GM12872 (cell line): ENCODE measurements around the gene RIPOR2.

Source experiments
- TF ChIP-seq, protein P1 (sequence below): IDR thresholded peaks from 3 replicates; pipeline ENCODE4 v1.5.1; 2011; ENCODE audit warnings: low read depth, mild to moderate bottlenecking, low read length, moderate library complexity; ENCODE audit not compliant: insufficient read depth

The RIPOR2 gene

DNA sequence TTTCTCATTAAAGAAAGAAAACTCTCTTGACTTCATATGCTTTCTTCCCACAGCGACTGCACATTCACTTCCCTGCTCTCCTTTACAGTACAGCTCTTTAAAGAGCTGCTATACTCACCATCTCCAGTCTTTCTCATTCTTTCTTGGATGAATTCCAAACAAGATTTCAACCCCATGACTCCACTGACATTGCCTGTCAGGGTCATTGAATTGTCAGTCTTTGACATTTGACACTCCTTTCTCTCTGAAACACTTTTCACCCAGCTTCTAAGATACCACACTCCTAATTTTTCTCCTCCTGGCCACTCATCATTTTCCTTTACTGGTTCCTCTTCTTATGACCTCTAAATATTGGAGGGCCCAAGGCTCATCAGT, 136.2 kb downstream of the RIPOR2 start:
- TF ChIP-seq, protein P1, sequence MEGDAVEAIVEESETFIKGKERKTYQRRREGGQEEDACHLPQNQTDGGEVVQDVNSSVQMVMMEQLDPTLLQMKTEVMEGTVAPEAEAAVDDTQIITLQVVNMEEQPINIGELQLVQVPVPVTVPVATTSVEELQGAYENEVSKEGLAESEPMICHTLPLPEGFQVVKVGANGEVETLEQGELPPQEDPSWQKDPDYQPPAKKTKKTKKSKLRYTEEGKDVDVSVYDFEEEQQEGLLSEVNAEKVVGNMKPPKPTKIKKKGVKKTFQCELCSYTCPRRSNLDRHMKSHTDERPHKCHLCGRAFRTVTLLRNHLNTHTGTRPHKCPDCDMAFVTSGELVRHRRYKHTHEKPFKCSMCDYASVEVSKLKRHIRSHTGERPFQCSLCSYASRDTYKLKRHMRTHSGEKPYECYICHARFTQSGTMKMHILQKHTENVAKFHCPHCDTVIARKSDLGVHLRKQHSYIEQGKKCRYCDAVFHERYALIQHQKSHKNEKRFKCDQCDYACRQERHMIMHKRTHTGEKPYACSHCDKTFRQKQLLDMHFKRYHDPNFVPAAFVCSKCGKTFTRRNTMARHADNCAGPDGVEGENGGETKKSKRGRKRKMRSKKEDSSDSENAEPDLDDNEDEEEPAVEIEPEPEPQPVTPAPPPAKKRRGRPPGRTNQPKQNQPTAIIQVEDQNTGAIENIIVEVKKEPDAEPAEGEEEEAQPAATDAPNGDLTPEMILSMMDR: no peak

DNA sequence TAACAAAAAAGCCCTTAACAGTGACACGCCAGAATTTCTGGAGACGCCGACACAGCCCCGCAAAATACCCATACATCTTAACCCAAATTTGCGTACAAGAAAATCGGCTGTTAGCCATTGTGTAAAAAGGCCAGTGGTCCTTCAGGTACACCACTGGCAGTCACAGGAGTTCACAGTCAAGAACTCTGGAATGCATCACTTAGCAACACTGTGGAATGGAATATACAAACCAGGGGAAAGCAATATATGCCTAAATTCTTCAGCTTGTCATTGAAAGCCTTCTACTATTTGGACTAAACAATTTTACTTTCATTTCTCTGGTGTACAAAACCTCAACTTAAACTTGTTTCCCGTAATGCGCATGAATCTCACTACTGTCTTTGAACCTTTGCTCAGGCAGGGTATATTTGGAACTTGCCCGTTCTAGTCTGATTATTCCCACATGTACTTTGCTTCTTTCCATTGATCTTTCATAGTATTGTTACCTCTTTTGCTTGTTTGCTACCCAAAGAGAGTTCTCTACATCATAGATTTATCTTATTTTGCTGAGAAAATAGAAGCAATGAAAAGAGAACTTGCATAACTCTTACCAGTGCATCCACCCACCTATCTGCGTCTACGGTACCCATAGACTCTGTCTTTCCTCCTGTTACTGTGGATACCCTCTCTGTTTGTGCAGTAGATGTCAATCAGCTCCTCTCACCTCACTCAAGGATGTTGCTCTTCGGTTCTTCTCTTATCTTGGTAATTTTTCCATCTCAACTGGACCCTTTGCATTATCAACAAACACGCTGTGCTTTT, 136.8 kb downstream of the RIPOR2 start, which contains the start of gene ARMH2:
Gene ARMH2, minus strand, starts transcription at position 178 of the 801 bp plus-strand sequence. Its CDS starts 60 bp downstream, at position 118.
- TF ChIP-seq, protein P1: no peak

DNA sequence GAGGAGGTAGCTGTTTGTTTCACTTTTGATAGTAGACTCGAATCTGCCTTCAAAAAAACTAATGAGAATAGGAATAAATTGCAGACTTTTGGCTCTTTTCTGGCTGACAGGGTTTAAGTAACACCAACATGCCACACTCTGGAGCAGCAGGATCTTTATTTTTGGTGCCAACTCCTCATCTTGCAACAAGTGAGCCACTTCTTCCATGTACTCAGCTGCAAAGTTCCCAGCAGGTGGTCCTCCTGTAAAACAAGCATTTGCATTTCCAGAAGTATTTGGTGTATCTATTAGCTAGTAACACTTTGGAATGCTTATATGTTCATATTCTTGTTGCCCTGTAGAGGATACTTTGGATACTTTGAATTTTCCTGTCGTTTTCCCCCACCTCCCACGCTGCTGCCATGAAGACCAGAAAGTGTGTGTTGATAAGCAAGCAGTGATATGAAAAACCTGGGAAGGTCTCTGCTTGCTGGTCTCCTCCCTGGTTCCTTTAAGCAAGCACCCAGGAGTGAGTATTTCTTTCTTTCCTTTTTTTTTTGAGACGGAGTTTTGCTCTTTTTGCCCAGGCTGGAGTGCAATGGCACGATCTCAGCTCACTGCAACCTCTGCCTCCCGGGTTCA, 138.1 kb downstream of the RIPOR2 start:
- TF ChIP-seq, protein P1: no peak

DNA sequence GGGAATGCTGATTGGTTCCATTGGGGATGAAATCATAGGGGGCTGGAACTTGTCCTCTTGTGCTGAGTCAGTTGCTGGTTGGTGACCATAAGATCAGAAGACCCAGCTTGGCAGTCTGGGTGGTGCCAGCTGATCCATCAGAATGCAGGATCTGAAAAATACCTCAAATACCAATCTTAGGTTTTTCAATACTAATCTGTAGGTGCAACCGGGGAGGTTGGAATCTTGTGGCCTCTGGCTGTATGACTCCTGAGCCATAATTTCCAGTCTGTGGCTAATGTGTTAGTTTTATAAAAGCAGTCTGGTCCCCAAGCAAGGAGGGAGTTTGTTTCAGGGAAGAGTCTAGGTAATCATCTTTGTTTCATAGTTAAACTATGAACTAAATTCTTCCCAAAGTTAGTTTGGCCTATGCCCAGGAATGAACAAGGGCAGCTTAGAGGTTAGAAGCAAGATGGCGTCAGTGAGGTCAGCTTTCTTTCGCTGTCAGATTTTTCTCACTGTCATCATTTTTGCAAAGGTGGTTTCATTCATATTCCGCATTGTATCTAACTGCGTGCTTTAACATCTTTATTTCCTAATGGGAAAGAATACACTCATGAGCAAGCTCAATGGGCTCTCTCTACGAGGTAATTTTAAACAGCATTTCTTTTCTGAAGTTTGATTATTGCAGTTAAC, 139.0 kb downstream of the RIPOR2 start:
- TF ChIP-seq, protein P1: no peak

DNA sequence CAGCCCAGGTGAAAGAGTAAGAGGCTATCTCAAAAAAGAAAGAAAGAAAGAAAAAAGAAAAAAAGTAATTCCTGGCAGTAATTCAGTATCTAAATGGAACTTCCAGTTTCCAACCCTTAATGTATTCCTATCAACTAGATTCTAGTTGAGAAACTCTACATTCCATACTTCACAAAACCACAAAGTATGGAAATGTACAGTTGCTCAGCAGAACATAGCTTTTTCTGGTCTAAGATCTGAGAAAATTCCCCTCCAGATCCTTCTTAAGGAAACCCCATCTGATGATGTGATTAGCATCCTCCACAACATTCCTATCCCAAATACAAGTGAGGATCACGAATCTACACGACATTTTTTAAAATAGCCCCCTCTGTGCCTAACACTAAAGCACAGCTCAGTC, 140.7 kb downstream of the RIPOR2 start:
- TF ChIP-seq, protein P1: no peak

DNA sequence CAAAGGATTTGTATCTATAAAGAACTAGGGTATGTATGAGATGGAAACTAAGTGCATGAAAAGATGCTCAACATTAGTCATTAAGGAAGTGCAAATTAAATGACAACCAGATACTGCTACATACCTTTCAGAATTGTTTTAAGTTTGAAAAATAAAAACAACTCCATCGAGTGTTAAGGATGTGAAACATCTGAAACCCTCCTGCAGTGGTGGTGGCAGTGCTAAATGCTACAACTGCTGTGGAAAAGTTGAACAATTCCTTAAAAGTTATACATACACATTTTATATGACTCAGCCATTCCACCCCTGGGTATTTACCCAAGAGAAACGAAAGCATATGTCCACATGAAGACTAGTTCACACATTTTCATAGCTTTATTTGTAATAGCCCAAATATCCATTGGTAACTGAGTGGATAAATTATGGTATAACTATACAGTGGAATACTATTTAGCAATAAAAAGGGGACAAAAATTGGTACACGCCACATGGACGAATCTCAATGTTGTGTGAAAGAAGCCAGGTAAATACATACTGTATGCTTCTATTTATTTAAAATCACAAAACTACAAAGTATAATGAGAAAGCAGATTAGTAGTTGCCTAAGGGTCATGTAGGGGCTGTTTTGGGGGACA, 147.6 kb downstream of the RIPOR2 start:
- TF ChIP-seq, protein P1: no peak

DNA sequence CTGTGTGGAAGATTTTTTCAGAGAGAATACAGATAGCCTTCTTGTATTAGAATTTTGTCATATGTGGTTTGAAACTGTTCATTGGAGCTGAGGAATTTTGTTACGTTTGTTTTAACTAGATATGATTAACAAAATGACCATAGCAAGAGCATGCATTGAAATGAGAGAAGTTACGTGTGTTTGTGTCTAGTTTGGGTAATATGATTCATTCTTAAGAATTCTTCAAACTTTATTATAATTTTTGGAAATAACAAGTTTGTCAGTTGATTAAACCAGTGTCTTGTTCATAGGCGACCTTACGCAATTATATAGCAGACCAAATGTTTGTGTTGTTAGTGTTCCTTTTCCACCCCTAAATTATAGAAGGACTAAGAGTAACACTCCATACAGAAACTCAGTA, 155.6 kb downstream of the RIPOR2 start:
- TF ChIP-seq, protein P1: no peak
